CD4-positive, alpha-beta memory T cell (primary cell): ENCODE results near the gene HINT3. TPM values are rescaled to one million over a fixed set of nuclear protein-coding genes. Genes with fewer than 3 reads are reported as not detected.

ENCODE experiments used
- CTCF ChIA-PET: fragments of 350-600 bp; sonication (Branson Sonifier 250); formaldehyde crosslinking; loops from one replicate; lab custom pipeline; 2021; ENCODE audit warnings: inconsistent platforms; ENCODE audit not compliant: partially characterized antibody; lab: Charles Lee
- POLR2A ChIA-PET: fragments of 350-600 bp; sonication (Branson Sonifier 250); formaldehyde crosslinking; loops from one replicate; lab custom pipeline; 2021; ENCODE audit not compliant: partially characterized antibody; lab: Charles Lee
- DNase-seq, 5 donors: peaks; one replicate each; pipeline versions ENCODE4 v3.0.0 to v3.0.0-alpha.2; 2020 to 2022; ENCODE audit warnings: mixed read lengths in 1 of 5
- H3K27ac ChIP-seq: one replicate; pipeline ENCODE4 v1.7.0; 2013; ENCODE audit warnings: low read depth, low read length
- H3K27me3 ChIP-seq: 2 replicates; pipeline ENCODE4 v1.7.0; 2013; ENCODE audit warnings: mild to moderate bottlenecking, low read length, moderate library complexity; ENCODE audit not compliant: insufficient read depth
- H3K36me3 ChIP-seq: 2 replicates; pipeline ENCODE4 v1.7.0; 2013; ENCODE audit warnings: mild to moderate bottlenecking, low read length, moderate library complexity; ENCODE audit not compliant: insufficient read depth
- H3K4me1 ChIP-seq: 2 replicates; pipeline ENCODE4 v1.7.0; 2013; ENCODE audit warnings: mild to moderate bottlenecking, low read length, moderate library complexity; ENCODE audit not compliant: insufficient read depth
- H3K4me3 ChIP-seq, 2 donors: one replicate each; pipeline ENCODE4 v1.7.0; 2013; ENCODE audit warnings: low read length in 2 of 2, mild to moderate bottlenecking in 1 of 2
- H3K9me3 ChIP-seq, 2 donors: one replicate each; pipeline ENCODE4 v1.7.0; 2013; ENCODE audit warnings: low read length in 2 of 2, control low read depth in 1 of 2; ENCODE audit not compliant: control insufficient read depth in 1 of 2
- H3K27ac Mint-ChIP-seq, 7 donors: one replicate each; pipeline ENCODE4 v1.8.0; 2020 to 2021; ENCODE audit warnings: mixed read lengths in 7 of 7, mild to moderate bottlenecking in 6 of 7, inconsistent platforms in 3 of 7, moderate library complexity in 3 of 7
- H3K27me3 Mint-ChIP-seq, 2 donors: one replicate each; pipeline ENCODE4 v1.8.0; 2020 to 2021; ENCODE audit warnings: mixed read lengths in 2 of 2
- H3K36me3 Mint-ChIP-seq, 2 donors: one replicate each; pipeline ENCODE4 v1.8.0; 2020 to 2021; ENCODE audit warnings: mixed read lengths in 2 of 2, inconsistent platforms in 1 of 2, mild to moderate bottlenecking in 1 of 2
- H3K4me1 Mint-ChIP-seq, 4 donors: one replicate each; pipeline ENCODE4 v1.8.0; 2020 to 2021; ENCODE audit warnings: mixed read lengths in 4 of 4, mild to moderate bottlenecking in 1 of 4
- H3K4me3 Mint-ChIP-seq, 8 donors: one replicate each; pipeline ENCODE4 v1.8.0; 2020 to 2021; ENCODE audit warnings: mixed read lengths in 8 of 8, mild to moderate bottlenecking in 7 of 8, moderate library complexity in 6 of 8, inconsistent platforms in 3 of 8
- H3K9me3 Mint-ChIP-seq, 8 donors: one replicate each; pipeline ENCODE4 v1.8.0; 2020 to 2021; ENCODE audit warnings: mixed read lengths in 8 of 8, mild to moderate bottlenecking in 5 of 8, inconsistent platforms in 3 of 8, moderate library complexity in 1 of 8
- intact Hi-C: fragments of 100-400 bp; cut with micrococcal nuclease; formaldehyde crosslinking; loops from one replicate; pipeline ENCODE4 v1.15.1; 2023
- polyA plus RNA-seq, 2 donors: library from polyadenylated mRNA; unstranded; fragments of 300-500 nt; fragmentation: Illumina TruSeq; gene quantifications; one replicate each; pipeline ENCODE4 v1.2.3, GENCODE V29; 2021
- total RNA-seq, 2 experiments: library from RNA; stranded (reverse); gene quantifications; one replicate each; pipeline ENCODE4 v1.2.3, GENCODE V29; 2021

Gene HINT3
- total and polyA plus RNA-seq, 4 experiments from 2014 or later: 8.1 to 12.7 (median 10.1) TPM

- no peak for DNase-seq
- H3K36me3 ChIP-seq: no peaks in the 10 kb centered on the region
- H3K27me3 Mint-ChIP-seq: no peaks in the 10 kb centered on the region
- no peaks in the 10 kb centered on the region for H3K9me3 ChIP-seq
- peaks cover 31% of the 10 kb centered on the region for H3K4me1 ChIP-seq
- H3K27ac ChIP-seq: no peak overlapping the region
- H3K36me3 Mint-ChIP-seq: no peaks in the 10 kb centered on the region
- no peak overlapping the region for H3K4me3 ChIP-seq
- peaks cover 22 to 35% (median 24%) of the 10 kb centered on the region in 4 donors for H3K4me1 Mint-ChIP-seq
- intact Hi-C loops: loop anchor here (5.0 kb wide), 1 partner anchor 687 kb away; the partner anchor contains the start of gene HDDC2
- H3K9me3 Mint-ChIP-seq: no peaks in the 10 kb centered on the region
- H3K27me3 ChIP-seq: no peaks in the 10 kb centered on the region
- H3K4me3 Mint-ChIP-seq: peak overlapping the region in 2 of 8 donors; percentile 11 to 34
- H3K27ac Mint-ChIP-seq: peak overlapping the region in 5 of 7 donors; percentile 2 to 62 (median 45)
- ChIA-PET POLR2A (no interaction called here), CTCF (interaction anchor here (0.7 to 1.2 kb wide), 2 partner anchors 10 to 11 kb away, joined by 4 to 5 read pairs; no protein-coding TSS in a partner anchor)
Observed at GRCh38 chr6:125989631-125990030, 33.1 kb downstream of the HINT3 start.

GRCh38 chr6:125991653-125992052 is 35.1 kb downstream of the HINT3 start:
- Histone ChIP-seq H3K27ac (no peak overlapping the region), H3K27me3 (no peaks in the 10 kb centered on the region), H3K4me3 (no peak overlapping the region), H3K4me1 (peaks cover 24% of the 10 kb centered on the region), H3K9me3 (no peaks in the 10 kb centered on the region), H3K36me3 (no peaks in the 10 kb centered on the region)
- ChIA-PET CTCF (interaction anchor here (0.9 to 1.7 kb wide), 4 partner anchors 35 to 1275 kb away, joined by 3 to 8 read pairs (median 3); partner anchors contain the start of genes HINT3 and RNF146), POLR2A (interaction anchor here (1.4 kb wide), 1 partner anchor 201 kb away, joined by 4 read pairs; the partner anchor contains the start of gene NCOA7)
- Mint-ChIP-seq H3K36me3 (peaks cover 0 to 3% of the 10 kb centered on the region in 2 donors), H3K27ac (peak overlapping the region in 2 of 7 donors; percentile 11 to 13), H3K9me3 (no peaks in the 10 kb centered on the region), H3K4me1 (peaks cover 28 to 44% (median 32%) of the 10 kb centered on the region in 4 donors), H3K27me3 (no peaks in the 10 kb centered on the region), H3K4me3 (no peak overlapping the region)
- DNase-seq: no peak
- intact Hi-C loops: no loop called here

DNA sequence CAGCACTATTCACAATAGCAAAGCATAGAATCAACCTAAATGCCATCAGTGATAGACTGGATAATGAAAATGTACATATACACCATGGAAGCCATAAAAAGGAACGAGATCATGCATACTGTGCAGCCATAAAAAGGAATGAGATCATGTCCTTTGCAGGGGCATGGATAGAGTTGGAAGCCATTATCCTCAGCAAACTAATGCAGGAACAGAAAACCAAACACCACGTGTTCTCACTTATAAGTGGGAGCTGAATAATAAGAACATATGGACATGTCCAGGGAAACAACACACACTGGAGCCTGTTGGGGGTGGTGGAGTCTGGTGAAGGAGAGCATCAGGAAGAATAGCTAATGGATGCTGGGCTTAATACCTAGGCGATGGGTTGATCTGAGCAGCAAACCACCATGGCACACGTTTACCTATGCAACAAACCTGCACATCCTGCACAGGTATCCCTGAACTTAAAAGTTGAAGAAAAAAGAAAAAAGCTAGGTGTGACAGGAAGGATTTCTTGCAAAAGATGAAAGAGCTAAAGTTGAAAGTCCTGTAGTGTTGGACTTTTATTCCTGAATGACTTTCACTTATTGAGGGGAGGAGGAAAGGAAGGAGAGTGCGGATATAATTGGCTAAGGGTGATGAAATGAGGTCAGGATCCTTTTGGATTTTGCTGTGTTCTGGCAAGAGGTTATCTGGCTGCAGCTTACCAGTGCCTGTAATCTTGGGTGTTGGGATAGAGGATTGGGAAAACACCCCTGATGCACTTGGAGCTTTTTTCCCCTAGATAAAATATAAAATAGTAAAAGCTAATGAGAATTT is 38.3 kb downstream of the HINT3 start:
- Histone ChIP-seq H3K27ac (no peak overlapping the region), H3K27me3 (no peaks in the 10 kb centered on the region), H3K9me3 (no peaks in the 10 kb centered on the region), H3K4me1 (peaks cover under 1% of the 10 kb centered on the region), H3K4me3 (no peak overlapping the region), H3K36me3 (no peaks in the 10 kb centered on the region)
- Mint-ChIP-seq H3K4me3 (no peak overlapping the region), H3K36me3 (peaks cover 21 to 24% of the 10 kb centered on the region in 2 donors), H3K27me3 (no peaks in the 10 kb centered on the region), H3K9me3 (no peaks in the 10 kb centered on the region), H3K27ac (peak overlapping the region in 2 of 7 donors; percentile 14 to 43), H3K4me1 (peaks cover 24 to 44% (median 28%) of the 10 kb centered on the region in 4 donors)
- ChIA-PET CTCF (interaction anchor here (0.7 to 3.8 kb wide), 19 partner anchors 9 to 1544 kb away, joined by 3 to 36 read pairs (median 4); partner anchors contain the start of genes HINT3, NCOA7 and TRMT11), POLR2A (interaction anchor here (1.2 to 2.0 kb wide), 4 partner anchors 9 to 205 kb away, joined by 3 to 14 read pairs (median 4); partner anchors contain the start of genes HINT3, NCOA7 and TRMT11)
- DNase-seq: no peak
- intact Hi-C loops: no loop called here

GRCh38 chr6:125995972-125996580 is 39.5 kb downstream of the HINT3 start:
- H3K27me3 Mint-ChIP-seq: no peaks in the 10 kb centered on the region

DNA sequence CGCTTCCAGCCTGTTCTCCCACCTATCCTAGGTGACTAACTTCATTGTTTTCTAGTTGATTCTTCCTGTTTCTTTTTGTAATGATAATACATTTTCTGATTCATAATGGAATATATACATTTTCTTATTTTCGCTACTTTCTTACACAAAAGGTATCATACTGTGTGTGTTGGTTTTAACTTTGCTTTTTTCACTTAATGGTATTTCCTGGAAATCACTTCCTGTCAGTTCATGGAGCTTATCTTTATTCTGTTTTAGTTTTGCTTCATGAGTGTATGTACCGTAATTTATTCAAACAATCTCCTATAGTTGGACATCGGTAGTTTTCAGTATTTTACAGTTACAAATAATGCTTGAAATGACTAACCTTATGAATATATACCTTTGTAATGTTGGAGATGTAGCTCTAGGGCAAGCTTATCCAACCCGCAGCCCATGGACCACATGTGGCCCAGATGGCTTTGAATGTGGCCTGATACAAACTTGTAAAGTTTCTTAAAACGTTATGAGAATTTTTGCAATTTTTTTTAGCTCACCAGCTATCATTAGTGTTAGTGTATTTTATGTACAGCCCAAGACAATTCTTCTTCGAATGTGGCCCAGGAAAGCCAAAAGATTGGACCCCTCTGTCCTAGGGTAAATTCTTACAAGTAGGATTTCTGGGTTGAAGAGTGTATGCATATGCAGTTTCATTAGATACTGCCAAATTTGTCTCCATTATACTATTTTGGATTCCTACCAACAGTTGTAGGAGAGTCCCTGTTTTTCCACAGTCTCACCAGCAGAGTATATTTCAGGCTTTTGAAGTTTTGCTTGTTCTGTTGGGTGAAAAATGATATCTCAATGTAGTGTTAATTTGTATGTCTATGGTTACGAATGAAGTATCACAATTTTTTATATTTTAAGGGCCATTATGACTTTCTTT is 46.4 kb downstream of the HINT3 start:
- H3K27me3 Mint-ChIP-seq: no peaks in the 10 kb centered on the region
- Histone ChIP-seq H3K4me3 (no peak overlapping the region), H3K4me1 (peaks cover 10% of the 10 kb centered on the region), H3K9me3 (no peaks in the 10 kb centered on the region), H3K27ac (no peak overlapping the region), H3K36me3 (peaks cover under 1% of the 10 kb centered on the region), H3K27me3 (no peaks in the 10 kb centered on the region)
- peak overlapping the region in 2 of 7 donors; percentile 12 to 46 for H3K27ac Mint-ChIP-seq
- H3K9me3 Mint-ChIP-seq: no peaks in the 10 kb centered on the region
- DNase-seq: no peak
- intact Hi-C loops: no loop called here
- ChIA-PET CTCF (interaction anchor here (1.1 to 3.0 kb wide), 2 partner anchors 8 to 11 kb away, joined by 3 to 12 read pairs; no protein-coding TSS in a partner anchor), POLR2A (no interaction called here)
- H3K4me3 Mint-ChIP-seq: peak overlapping the region in 2 of 8 donors; percentile 6 to 24
- peaks cover 8 to 15% (median 10%) of the 10 kb centered on the region in 4 donors for H3K4me1 Mint-ChIP-seq
- peaks cover 58 to 65% of the 10 kb centered on the region in 2 donors for H3K36me3 Mint-ChIP-seq

More at GRCh38 chr6:125995972-125996580, 39.5 kb downstream of the HINT3 start:
- Mint-ChIP-seq H3K36me3 (peaks cover 32% of the 10 kb centered on the region in 2 donors), H3K9me3 (no peaks in the 10 kb centered on the region), H3K27ac (peak overlapping the region; percentile 0 to 68 (median 50)), H3K4me3 (peak overlapping the region; percentile 51 to 90 (median 83)), H3K4me1 (peaks cover 22 to 37% (median 25%) of the 10 kb centered on the region in 4 donors)
- no peaks in the 10 kb centered on the region for H3K27me3 ChIP-seq
- no peaks in the 10 kb centered on the region for H3K36me3 ChIP-seq
- ChIA-PET CTCF (interaction anchor here (0.9 to 3.8 kb wide), 17 partner anchors 8 to 1543 kb away, joined by 3 to 36 read pairs (median 4); partner anchors contain the start of genes HINT3, NCOA7 and TRMT11), POLR2A (interaction anchor here (0.5 to 2.0 kb wide), 5 partner anchors 8 to 206 kb away, joined by 3 to 14 read pairs (median 3); partner anchors contain the start of genes HINT3, NCOA7 and TRMT11)
- no peak overlapping the region for H3K4me3 ChIP-seq
- no peaks in the 10 kb centered on the region for H3K9me3 ChIP-seq
- H3K4me1 ChIP-seq: no peaks in the 10 kb centered on the region
- DNase-seq: peak; percentile 56 to 73 (median 68)
- H3K27ac ChIP-seq: no peak overlapping the region
- intact Hi-C loops: loop anchor here (1.0 kb wide), 4 partner anchors 10 to 1543 kb away; partner anchors contain the start of genes RNF146 and TRMT11

DNA sequence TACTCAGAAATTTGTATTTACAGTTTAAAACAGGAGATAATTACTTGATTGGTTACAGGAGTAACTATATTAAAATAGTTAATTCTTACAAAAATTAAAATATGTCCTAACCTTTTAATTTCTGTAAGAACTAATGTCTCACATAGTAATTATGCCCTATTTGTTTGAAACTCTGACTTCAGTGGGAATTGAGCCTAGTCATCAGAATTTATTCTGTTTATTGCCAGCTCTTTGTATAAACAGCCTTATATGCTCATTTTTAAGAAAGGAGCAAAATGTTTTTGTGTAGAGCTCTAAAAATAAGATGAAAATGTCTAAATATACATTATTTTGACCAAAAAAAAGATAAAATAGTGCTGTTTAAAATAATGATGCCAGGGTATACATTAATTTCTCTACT is 51.2 kb downstream of the HINT3 start:
- CTCF ChIA-PET: interaction anchor here (1.5 kb wide), 1 partner anchor 13 kb away, joined by 9 read pairs; no protein-coding TSS in a partner anchor
- no peak overlapping the region for H3K4me3 ChIP-seq
- intact Hi-C loops: no loop called here
- H3K27ac ChIP-seq: no peak overlapping the region
- H3K36me3 Mint-ChIP-seq: peaks cover 56 to 64% of the 10 kb centered on the region in 2 donors
- peaks cover 3% of the 10 kb centered on the region for H3K4me1 ChIP-seq
- DNase-seq: no peak
- peaks cover 22% of the 10 kb centered on the region for H3K36me3 ChIP-seq
- H3K27me3 ChIP-seq: no peaks in the 10 kb centered on the region
- no peak overlapping the region for H3K4me3 Mint-ChIP-seq
- peaks cover 2 to 10% (median 4%) of the 10 kb centered on the region in 4 donors for H3K4me1 Mint-ChIP-seq
- no peaks in the 10 kb centered on the region for H3K9me3 ChIP-seq
- POLR2A ChIA-PET: no interaction called here
- no peak overlapping the region for H3K27ac Mint-ChIP-seq
- no peaks in the 10 kb centered on the region for H3K27me3 Mint-ChIP-seq
- H3K9me3 Mint-ChIP-seq: no peaks in the 10 kb centered on the region
